Right hindlimb (tissue), 1 donor: ENCODE data around the gene MPZL2.

Experiments used
- DNase-seq: peaks from one replicate; pipeline ENCODE4 v3.0.0-alpha.2; 2018

The MPZL2 gene

GRCh38 chr11:118240999-118241763 is 22.9 kb downstream of the MPZL2 start:
- no peak for DNase-seq

- no peak for DNase-seq
These were observed 24.4 kb downstream of the MPZL2 start for GRCh38 chr11:118239509-118240205.

- DNase-seq, result no peak
These were observed 25.2 kb downstream of the MPZL2 start for GRCh38 chr11:118238929-118239328.

- DNase-seq, result no peak
These were observed 25.7 kb downstream of the MPZL2 start for GRCh38 chr11:118238421-118238820.

GRCh38 chr11:118236170-118236569 is 27.9 kb downstream of the MPZL2 start:
- no peak for DNase-seq

GRCh38 chr11:118234833-118235232 is 29.3 kb downstream of the MPZL2 start:
- DNase-seq, result no peak

GRCh38 chr11:118233850-118234249 is 30.2 kb downstream of the MPZL2 start:
- DNase-seq, result no peak

- DNase-seq, result no peak
These were observed 30.7 kb downstream of the MPZL2 start for GRCh38 chr11:118233377-118233776.

GRCh38 chr11:118232659-118233058 is 31.4 kb downstream of the MPZL2 start:
- DNase-seq, result no peak

GRCh38 chr11:118231461-118231860 is 32.6 kb downstream of the MPZL2 start:
- DNase-seq, result no peak

GRCh38 chr11:118230088-118230487 is 34.0 kb downstream of the MPZL2 start:
- no peak for DNase-seq

GRCh38 chr11:118229274-118229847 is 34.7 kb downstream of the MPZL2 start:
- no peak for DNase-seq

GRCh38 chr11:118227865-118228785 is 36.0 kb downstream of the MPZL2 start:
- DNase-seq, result no peak

- no peak for DNase-seq
These were observed 37.3 kb downstream of the MPZL2 start for GRCh38 chr11:118226781-118227180.

GRCh38 chr11:118226296-118226695 is 37.8 kb downstream of the MPZL2 start:
- no peak for DNase-seq

- DNase-seq, result no peak
These were observed 39.4 kb downstream of the MPZL2 start, which contains the start of gene JAML for GRCh38 chr11:118224511-118225188. TSS of gene JAML (minus strand) at chr11:118225011. CDS start at chr11:118214866, 10,145 bp downstream.

GRCh38 chr11:118223992-118224391 is 40.1 kb downstream of the MPZL2 start:
- no peak for DNase-seq

GRCh38 chr11:118223570-118223969 is 40.5 kb downstream of the MPZL2 start:
- no peak for DNase-seq

GRCh38 chr11:118222437-118222836 is 41.7 kb downstream of the MPZL2 start:
- no peak for DNase-seq

- no peak for DNase-seq
These were observed 42.7 kb downstream of the MPZL2 start for GRCh38 chr11:118221419-118221818.

- no peak for DNase-seq
These were observed 44.4 kb downstream of the MPZL2 start for GRCh38 chr11:118219732-118220131.

- DNase-seq, result no peak
These were observed 44.9 kb downstream of the MPZL2 start for GRCh38 chr11:118219244-118219643.
